Muscle of back (tissue), 11 donors: Measurements from ENCODE around the gene BAAT. TPM values are rescaled to one million over a fixed set of nuclear protein-coding genes. Genes with fewer than 3 reads are reported as not detected.

Source experiments
- DNase-seq, 3 donors: peaks; one replicate each; pipeline versions ENCODE4 v3.0.0 to v3.0.0-alpha.2; 2013
- polyA plus RNA-seq, 10 donors: library from polyadenylated mRNA; unstranded; fragments of 120-200 nt; gene quantifications; one replicate each; pipeline ENCODE4 v1.2.1, GENCODE V29; 2013; ENCODE audit not compliant: insufficient read length in 10 of 10

Gene BAAT
- polyA plus RNA-seq, 10 donors: 0.44 to 1.4 (median 0.76) TPM

GRCh38 chr9:101398930-101399642 is 14.3 kb upstream of the BAAT start:
- peak in 1 of 3 donors; percentile 14 for DNase-seq

DNA sequence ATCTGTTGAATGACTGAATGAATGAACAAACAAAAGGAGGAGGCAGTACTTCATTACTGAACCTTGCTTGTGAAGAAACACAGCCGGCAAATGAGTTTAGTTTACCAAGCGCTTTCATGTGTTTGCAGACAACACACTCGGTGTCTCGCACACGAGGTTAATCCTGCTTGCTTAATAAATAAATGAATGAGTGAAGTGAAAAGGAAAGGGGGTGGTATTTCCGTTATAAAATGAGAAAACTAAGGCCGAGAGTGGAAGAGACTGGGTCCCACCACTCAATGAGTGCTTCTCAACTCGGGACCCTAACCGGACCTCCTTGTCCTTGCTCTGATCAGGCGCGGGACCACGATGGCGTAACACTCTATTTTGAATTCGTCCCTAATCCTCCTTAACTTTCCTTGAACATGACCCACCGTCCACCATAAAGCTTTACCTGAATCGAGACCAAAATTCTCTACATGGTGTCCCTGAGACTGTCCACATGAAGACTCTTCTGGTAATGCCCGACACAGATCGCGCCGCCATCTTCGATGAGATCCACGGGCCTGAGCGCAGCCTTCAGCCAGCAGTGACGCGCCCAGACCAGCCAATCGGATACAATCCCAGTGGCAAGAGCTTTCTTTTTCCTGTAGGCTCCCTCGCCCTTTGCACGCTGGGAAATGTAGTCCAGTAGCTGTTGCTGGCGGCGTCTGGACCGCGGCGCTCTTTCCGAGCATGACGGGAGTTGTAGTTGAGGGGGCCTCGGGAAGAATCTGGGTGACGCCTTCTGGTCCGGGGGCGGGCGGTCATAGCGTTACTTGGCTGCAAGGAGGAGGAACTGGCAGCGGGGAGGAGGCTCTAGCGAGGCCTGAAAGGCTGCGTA is 13.5 kb upstream of the BAAT start, which contains the start of the genes MRPL50 and ZNF189:
MRPL50 (minus strand) TSS at position 551 of the 862 bp plus-strand sequence; CDS start at position 525, 26 bp downstream.
ZNF189 (plus strand) TSS at position 784 of the 862 bp plus-strand sequence. CDS start 306 bp downstream, outside the sequence.
- DNase-seq: peak; percentile 99 to 100 (median 100)

DNA sequence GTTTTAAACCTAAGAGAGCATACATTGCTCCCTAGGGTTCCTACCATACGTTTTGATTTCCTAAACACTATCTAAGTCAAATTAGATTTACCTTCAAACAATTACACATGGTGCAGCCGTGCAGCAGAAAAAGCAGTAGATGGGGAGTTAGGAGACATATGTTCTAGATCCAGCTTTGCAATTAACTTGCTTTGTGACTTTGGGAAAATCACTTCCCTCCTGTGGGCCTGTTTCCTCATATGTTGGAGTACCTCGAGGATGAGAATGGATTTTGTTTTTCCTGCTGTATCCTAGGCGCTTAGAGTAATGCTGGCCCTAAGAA is 12.9 kb upstream of the BAAT start:
- peak in 1 of 3 donors; percentile 14 for DNase-seq

DNA sequence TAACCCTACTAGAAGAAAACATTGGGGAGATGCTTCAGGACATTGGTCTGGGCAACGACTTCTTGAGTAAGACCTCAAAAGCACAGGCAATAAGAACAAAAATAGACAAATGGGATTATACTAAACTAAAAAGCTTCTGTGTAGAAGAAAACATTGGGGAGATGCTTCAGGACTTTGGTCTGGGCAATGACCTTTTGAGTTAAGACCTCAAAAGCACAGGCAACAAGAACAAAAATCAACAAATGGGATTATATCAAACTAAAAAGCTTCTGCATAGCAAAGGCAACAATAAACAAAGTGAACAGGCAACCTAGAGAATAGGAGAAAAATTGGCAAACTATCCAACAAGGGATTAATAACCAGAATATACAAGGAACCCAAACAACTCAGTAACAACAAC is 9.9 kb upstream of the BAAT start:
- DNase-seq: no peak

GRCh38 chr9:101393135-101393534 is 8.3 kb upstream of the BAAT start:
- DNase-seq: no peak

DNA sequence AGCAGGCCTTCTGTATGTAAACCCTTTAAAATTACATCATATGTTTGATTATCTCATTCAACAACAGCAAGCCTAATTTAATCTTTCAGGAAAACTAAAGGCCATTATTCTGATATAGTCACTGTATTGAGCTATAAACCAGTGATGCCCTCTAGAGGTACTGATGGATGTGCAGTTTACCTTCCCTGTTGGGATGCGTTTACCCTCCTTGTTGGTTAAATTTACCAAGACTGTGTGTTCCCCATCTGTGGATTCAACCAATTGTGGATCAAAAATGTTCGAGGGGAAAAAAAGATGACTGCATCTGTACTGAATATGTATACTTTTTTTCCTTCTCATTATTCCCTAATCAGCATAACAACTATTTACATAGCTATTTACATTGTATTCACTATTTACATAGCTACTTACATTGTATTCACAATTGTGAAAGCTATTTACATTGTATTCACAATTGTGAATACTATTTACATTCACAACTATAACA is 3.7 kb upstream of the BAAT start:
- no peak for DNase-seq

- DNase-seq: peak in 2 of 3 donors; percentile 15 to 34
Measured at GRCh38 chr9:101387871-101388506, 3.2 kb upstream of the BAAT start.

- DNase-seq: no peak
Measured at GRCh38 chr9:101383361-101383760, 1.4 kb downstream of the BAAT start.

DNA sequence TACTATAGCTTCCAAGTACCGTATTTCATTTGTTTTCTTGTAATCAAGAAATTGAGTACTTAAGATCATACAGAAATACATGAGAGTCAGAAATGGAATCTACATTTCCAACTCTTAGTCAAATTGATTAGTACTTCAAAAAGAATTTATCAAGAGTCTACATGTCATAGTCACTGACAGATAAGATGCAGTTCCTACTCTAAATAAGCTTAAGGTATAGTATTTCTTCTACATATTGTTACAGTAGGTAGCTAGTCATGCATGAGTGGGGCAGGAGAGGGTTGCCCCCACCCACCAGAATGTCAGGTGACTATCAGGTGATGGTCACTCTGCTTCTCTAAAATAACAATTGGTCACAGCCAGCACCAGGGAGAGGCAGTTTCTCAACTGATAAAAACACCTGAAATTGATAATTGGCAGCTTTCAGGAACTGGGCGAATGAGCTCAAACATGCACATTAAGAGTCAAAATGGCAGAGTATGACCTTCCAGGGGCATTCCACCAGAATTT is 2.9 kb downstream of the BAAT start:
- no peak for DNase-seq

GRCh38 chr9:101381118-101381517 is 3.7 kb downstream of the BAAT start:
- DNase-seq: no peak

GRCh38 chr9:101380295-101380694 is 4.5 kb downstream of the BAAT start:
- DNase-seq: no peak

GRCh38 chr9:101376111-101376848 is 8.5 kb downstream of the BAAT start:
- DNase-seq: peak in 1 of 3 donors; percentile 81

- DNase-seq: no peak
Measured at GRCh38 chr9:101375546-101375945, 9.3 kb downstream of the BAAT start.

- peak in 1 of 3 donors; percentile 40 for DNase-seq
Measured at GRCh38 chr9:101372327-101373118, 12.3 kb downstream of the BAAT start.

- DNase-seq: no peak
Measured at GRCh38 chr9:101371813-101372212, 13.0 kb downstream of the BAAT start.

- no peak for DNase-seq
Measured at GRCh38 chr9:101369884-101370531, 14.8 kb downstream of the BAAT start.

- DNase-seq: peak in 1 of 3 donors; percentile 22
Measured at GRCh38 chr9:101369286-101369685, 15.5 kb downstream of the BAAT start.

- no peak for DNase-seq
Measured at GRCh38 chr9:101367323-101367722, 17.5 kb downstream of the BAAT start.

DNA sequence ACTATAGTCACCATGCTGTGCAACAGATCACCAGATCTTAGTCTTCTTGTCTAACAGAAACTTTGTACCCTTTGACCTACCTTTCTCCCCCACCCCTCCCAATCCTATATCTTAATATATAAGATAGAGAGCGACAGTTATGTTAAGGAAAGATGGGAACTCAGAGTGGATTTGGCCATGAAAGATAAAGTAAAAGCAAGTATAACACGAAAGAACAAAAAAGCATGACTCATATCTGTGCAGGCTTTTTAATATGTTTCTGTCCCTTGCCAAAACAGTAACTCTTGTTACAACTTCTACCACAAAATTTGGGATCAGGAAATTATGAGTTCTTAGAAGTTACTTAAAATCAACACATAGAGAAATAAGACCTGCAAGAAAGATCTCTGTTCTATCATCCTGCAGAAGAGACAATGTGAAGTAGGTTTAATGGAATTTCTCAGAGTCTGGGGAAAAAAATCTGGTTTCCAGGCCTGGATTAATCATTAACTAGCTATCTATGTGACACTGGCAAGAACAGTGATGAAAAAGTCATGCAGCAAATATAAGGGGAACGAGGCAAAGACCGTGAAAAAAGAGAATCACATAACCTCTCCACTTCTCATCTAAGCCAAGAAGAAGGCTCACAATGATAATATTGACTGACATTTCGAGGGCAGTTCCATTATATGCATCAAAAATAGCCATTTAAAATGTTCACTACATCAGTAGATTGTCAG is 18.6 kb downstream of the BAAT start:
- DNase-seq: peak in 2 of 3 donors; percentile 15 to 17
